Measurements from ENCODE around the gene ABITRAM.
"Not testable (repeated sequence)": the region's sequence is repeated elsewhere in the genome, so short reads cannot be mapped to it uniquely, and the experiment has no call there.

ABITRAM gene, protein sequence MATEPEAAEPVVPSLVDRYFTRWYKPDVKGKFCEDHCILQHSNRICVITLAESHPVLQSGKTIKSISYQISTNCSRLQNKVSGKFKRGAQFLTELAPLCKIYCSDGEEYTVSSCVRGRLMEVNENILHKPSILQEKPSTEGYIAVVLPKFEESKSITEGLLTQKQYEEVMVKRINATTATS

DNA sequence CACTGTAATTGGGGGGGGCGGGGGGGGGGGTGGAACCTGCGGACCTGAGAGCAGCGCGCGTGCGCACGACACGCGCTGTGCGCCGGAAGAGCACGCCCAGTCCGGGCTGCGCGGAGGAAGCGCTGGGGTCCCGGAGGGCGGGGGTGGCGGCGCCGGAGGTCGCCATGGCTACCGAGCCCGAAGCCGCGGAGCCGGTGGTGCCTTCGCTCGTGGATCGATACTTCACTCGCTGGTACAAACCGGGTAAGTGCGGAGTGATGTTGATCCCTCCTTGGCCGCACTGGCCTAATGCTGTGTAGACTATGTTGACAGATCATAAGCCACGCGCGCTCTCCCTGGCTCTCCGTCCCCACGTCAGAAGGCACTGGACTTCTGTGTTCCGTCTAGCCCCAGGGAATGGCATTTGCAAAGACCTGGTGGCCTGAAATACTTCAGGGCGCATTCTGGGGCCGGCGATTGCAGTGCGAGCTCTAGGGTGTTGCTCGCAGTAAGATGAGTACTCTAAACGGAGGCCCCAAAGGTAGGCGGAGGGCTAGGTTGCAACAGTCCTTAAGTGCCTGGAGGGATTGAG is at the start of gene ABITRAM:
ABITRAM (plus strand) TSS at position 78 of the 571 bp plus-strand sequence; CDS start at position 165, 87 bp downstream.
- peak; percentile 89 for DNase-seq

DNA sequence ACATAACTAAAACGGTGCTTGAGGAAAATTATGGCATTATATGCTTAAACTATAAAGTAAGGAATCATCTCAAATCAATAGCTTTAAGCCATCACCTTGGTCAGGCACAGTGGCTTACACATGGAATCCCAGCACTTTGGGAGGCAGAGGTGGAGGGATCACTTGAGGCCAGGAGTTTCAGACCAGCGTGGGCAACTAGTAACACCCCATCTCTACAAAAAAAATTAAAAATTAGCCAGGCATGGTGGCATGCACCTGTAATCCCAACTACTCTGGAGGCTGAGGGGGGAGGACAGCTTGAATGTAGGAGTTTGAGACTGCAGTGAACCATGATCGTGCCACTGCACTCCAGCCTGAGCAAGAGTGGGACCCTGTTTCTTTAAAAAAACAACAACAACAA is 49.5 kb upstream of the ABITRAM start:
- no peak for DNase-seq

DNA sequence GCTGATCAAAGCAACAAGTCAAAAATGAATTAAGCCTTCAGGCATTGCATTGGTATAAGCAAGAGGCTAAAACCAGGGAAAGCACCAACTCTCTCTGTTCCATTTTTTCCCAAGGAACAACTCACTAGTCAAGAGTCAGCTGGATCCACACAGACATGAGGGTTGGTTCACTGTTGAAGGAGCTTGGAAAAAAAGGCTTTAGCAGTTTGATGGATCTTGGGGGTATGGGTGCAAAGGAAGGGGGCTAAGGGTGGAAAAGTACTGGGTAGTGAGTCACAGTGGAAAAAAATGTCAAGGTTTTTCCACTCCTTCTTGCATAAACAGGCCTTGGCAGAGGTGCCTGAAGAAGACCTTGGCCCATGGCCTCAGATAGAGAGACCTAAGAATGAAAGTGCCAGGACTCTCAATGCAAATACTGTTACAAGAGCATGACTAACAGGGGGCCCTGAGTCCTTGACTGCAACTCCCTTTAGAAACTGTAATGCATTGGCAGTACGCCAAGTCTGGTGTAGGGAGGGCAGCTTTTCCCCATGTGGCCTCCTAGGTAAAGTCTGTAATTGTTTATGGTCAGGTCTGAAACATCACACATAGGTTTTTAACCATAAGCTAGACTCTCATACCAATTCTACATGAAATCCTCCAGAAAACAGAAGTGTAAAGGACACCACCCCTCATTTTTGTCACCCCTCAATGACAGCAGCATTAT is 48.4 kb upstream of the ABITRAM start:
- peak; percentile 86 for DNase-seq

DNA sequence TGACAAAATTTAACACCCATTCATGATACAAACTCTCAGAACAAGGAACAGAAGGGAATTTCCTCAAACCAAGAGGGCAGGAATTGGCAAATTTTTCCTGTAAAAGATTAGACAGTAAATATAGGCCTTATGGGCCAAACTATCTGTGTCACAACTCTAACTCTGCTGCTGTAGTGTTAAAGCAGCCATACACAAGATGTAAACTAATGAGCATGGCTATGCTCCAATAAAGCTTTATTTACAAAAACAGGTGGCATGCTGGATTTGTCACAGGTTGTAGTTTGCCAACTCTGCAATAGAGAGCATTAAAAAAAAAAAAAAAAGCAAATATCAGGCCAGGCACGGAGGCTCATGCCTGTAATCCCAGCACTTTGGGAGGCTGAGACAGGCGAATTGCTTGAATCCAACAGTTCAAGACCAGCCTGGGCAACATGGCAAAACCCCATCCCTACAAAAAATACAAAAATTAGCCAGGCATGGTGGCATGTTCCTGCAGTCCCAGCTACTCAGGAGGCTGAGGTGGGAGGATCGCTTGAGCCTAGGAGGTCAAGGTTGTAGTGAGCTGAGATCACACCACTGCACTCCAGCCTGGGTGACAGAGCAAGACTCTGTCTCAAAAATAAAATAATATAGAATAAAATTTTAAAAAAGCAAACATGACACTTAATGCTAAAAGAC is 47.5 kb upstream of the ABITRAM start:
- not testable (repeated sequence) for DNase-seq

DNA sequence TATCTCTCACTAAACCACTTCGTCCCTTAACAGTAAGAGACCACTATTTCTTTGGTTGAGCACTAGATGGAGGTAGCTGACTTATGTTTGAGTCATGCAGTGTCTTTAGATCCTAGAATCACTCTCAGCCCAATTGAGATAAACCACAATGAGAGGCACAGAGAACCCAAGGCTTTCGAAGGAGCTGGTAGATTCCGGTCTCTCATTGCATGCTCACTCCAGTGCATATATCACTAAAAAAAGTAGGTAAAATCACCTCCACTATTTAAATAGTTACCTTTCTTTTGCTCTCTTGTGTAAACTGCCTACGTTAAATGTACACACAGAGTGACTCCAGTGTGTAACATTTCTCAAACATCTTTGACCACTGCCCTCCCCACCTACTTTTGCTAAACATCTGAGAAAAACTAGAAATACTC is 44.5 kb upstream of the ABITRAM start:
- DNase-seq: peak; percentile 9

DNA sequence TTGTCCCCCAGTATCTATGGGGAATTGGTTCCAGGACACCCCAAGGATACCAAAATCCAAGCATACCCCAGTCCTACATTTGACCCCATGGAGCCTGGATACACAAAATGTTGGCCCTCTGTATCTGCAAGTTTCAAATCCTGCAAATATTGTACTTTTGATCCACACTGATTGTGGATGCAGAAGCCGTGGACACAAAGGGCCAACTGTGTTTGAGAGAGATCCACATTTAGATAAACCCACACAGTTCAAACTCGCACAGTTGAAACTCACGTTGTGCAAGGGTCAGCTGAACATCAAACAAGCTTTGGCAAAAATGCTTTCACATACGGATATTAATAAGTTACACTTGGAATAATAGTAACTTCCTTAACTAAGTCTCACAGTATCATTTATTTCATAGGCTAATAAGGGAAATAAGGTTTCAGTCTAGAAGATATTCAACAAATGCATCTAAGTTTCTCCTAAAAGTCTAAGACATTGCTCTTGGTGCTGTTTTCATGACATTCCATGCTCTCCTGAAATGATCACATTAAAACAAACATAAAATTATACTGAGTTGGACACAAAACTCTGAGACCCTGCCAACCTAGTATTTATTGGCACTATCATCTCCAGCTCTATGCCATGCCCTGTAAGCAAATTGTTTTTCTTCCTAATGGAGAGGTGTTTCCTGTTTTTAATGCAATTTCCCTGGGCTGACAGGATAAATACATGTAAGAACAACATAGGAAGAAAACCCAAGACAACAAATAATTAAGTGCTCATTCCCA is 39.8 kb upstream of the ABITRAM start:
- no peak for DNase-seq

DNA sequence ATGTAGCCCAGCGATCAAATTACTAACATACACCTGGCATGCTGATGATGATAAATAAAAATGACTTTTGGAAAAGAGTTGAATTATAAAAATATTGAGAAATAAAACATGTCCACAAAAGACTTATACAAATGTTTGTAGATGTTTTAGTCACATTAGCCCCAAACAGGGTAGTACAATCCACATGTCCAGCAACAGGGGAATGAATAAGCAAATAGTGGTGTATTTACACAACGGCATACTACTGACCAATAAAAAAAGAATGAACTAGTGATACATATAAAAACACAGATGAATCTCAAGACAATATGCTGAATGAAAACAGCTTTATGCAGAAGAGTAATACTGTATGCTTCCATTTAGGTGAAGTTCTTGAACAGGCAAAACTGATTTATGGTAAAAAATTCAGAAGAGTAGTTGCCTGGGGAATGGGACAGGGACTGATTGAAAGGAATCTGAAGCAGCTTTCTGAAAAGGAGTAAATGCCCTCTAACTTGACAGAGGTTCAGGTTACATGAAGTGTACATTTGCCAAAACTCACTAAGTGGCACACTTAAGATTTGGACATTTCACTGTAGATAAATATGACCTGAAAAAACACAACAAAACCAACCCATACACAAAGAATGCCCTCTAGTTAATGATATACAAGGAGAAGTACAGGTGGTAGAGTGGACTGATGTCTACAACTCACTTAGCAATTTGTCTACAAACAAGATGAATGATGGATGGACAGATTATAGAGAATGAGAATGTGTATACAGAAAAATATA is 36.7 kb upstream of the ABITRAM start:
- DNase-seq: no peak

DNA sequence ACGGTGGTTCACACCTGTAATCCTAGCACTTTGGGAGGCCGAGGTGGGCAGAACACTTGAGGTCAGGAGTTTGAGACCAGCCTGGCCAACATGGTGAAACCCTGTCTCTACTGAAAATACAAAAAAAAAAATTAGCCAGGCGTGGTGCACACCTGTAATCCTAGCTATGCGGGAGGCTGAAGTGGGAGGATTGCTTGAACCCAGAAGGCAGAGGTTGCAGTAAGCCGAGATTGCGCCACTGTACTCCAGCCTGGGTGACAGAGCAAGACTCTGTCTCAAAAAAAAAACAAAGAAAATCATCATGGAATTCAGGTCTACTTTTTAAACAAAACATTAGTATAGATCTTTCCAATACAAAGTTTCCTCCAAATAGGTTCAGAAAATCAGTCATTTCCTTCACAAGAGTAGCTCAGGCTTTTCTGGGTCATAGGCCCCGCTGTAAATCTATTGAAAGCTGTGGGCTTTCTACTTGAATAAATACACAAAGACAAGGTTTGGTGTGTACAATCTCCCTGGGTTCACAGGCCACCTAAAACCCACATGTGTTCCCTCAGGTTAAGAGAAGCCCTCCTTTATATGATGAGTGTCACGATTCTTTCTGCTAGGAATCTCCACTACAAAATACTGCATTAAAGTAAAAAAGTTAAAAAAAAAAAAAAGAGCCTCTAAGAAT is 35.0 kb upstream of the ABITRAM start:
- not testable (repeated sequence) for DNase-seq

DNA sequence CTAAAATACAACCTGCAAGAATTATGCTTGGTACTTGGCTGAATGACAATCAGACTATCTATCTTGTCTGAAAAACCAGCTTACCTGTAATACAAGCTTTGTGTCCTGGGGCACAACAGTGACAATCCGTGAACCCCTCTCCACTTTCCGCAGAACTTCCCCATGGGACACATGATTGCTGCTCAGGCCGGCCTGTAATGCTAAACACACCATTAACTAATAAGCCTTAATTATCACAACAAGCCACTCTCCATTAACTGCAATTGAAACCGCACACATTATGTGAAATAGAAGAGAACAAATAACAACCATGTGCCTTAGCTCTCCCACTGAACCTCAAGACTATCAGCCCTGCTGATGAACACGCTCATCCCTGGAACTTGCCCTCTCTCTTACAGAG is 34.0 kb upstream of the ABITRAM start:
- no peak for DNase-seq

DNA sequence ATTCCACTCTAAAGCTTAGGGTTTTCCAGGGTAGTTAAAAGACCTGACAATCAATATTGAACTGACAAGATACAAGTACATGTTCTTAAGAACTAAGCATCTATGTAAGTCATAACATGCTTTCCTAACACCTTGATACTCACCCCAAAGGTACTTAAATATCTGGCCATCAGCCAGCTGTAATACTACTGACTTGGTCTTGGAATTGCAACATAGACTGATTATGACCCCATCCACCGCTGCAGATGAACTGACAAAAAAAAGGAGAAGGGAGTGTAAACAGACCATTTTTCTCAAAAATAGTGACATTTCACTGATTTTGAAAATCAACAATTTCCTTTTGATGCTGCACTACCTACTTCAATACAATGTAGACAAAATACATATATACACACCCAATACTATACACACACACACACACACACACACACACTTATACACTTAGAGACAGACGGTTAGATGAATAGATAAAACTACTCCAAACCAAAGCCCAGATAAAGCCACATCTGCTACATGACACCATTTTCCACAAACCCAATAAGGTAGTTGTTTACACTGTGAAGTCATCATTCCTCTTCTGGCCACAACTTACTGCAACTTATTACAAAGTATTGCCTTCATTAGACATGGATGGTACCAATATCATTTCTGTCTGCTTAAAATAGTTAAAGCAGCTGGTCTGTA is 30.6 kb upstream of the ABITRAM start:
- DNase-seq: no peak

DNA sequence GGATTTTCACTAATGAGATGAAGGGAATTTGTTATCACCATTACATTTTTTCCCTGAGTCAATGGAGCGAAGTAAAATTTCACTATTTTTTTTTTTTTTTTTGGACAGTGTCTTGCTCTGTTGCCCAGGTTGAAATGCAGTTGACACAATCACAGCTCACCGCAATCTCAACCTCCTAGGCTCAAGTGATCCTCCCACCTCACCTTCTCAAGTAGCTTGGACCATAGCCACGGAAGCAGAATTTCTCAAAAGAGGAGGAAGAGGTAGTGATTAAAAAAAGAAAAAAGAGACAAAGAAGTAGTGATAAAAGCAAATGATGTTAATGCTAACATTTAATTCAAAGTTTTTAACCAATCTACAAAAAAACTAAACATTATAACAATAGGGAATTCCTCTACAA is 30.0 kb upstream of the ABITRAM start:
- DNase-seq: no peak

DNA sequence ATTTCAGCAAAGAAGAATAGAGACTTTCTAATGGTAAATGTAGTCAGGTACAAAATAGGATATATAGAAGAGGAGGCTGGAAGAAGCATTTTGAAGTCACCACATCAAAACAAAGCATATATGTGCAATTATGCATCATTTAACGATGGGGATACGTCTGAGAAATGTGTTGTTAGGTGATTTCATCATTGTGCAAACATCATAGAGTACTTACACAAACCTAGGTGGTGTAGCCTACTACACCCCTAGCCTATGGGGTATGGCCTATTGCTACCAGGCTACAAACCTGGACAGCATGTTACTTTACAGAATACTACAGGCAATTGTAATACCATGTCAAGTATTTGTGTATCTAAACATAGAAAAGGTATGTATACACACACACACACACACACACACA is 28.7 kb upstream of the ABITRAM start:
- no peak for DNase-seq

DNA sequence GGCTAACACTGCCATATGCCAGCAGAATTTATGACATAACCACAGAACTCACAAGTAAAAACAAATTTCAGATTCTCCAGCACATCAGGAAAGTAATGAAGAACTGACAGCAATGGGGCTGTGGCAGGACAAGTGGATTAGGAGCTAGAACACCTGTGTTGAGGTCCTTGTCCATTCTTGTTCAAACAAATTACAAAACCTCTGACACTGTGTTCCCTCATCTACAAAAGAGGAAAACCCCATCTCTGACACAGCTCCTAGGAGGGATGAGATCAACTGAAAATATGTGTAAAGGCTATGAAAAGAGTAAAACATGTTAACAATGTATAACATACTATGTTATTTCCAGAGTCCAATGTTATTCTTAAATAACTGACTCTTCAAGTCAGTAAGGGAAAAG is 23.8 kb upstream of the ABITRAM start:
- no peak for DNase-seq

DNA sequence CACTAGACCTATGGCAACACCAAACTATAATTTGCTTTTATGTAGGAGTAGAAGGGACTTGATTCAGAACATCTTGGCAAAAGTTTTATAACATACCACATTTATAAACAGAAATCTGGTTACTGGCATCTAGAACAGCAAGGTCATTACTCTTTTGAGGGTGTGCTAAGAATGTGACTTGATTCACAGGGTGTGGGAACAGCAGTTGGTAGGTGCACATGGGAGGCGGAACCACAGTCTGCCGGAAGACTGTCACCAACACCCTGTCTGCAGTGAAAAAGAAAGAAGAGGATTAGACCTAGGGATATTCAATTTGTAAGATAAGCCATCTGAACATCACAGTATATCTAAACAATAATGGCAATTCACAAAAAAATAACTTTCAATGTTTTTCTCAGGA is 23.3 kb upstream of the ABITRAM start:
- DNase-seq: no peak

DNA sequence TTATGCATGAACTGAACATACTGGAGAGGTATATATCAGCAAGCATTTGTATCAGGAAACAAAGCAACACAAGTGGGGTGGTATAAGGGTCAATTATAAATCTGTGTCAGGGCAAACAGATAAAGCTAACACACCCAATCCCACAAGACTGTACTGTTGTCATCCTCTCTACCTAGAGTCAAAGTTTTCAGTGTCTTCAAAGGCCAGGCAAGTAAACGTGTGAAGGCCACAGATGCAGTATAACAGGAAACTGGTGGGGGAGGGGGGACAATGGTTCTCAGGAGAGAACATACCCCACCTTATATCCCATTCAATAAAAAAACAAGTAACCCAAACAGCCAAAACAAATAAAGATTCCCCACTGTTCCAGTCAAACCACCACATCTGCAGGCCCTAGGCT is 22.4 kb upstream of the ABITRAM start:
- no peak for DNase-seq

DNA sequence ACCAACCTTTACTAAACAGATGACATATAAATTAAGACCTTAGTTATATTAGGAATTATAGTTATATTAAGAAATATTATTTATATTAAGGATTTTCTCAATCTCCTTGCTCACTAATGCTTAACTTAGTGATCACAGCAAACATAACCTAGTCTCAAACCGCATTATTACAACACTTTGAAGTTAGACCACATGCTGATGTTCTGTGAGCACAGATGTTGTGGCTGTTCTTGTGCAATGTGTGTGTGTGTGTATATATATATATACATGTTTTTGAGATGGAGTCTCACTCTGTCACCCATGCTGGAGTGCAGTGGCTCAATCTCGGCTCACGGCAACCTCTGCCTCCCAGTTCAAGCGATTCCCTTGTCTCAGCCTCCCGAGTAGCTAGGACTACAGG is 20.8 kb upstream of the ABITRAM start:
- no peak for DNase-seq

DNA sequence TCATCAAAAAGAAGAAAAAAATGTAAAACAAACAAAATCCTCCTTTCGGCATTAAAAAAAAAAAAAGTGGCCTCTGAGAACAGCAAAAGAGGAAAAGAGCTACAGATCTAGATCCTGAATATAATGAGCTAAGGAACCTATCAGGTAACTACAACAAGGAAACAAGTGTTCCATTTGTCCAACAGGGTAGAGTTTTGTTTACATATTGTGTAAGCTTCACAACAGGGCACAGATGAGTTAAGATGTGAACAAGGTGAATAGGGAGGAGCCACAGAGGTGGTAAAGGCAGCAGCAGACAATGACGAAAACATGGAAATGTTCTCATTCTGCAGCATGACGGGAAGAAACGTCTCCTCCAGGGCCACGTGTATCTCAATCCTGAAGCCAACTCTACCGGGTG is 14.7 kb upstream of the ABITRAM start:
- no peak for DNase-seq

DNA sequence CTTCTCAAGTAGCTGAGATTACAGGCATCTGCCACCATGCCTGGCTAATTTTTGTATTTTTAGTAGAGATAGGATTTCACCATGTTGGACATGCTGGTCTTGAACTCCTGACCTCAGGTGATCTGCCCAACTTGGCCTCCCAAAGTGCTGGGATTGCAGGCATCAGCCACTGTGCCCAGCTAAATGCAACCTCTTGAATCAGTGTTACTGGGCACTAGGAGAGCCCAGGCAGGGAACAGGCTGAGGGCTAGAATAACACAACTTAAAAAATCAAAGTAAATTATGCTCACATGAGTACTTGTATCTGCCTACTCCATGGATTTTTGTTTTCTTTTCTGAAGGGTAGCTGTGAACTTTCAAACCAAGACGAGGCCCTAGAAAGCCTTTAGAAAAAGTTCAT is 13.8 kb upstream of the ABITRAM start:
- not testable (repeated sequence) for DNase-seq

DNA sequence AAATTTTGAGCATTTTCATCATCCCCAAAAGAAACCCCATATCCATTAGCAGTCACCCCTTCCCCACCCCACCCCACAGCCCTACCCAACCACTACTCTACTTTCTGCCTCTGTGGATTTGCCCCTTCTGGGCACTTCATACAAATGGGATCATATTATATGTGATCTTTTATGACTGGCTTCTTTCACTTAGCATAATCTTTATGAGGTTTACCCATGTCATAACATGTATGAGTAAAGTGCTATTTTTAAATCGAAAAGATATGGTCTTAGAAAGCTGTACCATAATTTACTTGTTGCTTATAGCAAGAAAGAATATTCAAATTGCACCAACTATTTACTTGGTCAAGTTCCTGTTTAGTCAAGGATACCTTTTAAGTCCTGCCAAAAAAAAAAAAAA is 13.0 kb upstream of the ABITRAM start:
- no peak for DNase-seq

DNA sequence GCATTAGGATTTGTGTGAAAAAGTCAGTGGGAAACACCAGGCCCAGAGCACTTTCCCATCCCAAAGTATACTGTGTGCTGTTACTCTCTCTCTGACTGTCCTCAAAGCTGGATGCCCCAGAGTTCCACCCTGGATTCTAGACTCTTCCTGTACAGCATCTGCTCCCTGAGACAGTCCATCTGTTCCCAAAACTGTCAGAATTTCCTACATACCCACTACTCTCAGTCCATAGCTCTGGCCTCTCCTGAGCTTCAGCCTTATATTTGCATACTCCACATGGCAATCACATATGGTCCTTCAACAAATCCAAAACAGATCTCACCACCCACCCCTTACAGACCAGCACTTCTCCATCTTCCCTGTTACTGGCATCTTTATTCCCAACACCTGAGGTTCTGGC is 9.7 kb upstream of the ABITRAM start:
- no peak for DNase-seq

DNA sequence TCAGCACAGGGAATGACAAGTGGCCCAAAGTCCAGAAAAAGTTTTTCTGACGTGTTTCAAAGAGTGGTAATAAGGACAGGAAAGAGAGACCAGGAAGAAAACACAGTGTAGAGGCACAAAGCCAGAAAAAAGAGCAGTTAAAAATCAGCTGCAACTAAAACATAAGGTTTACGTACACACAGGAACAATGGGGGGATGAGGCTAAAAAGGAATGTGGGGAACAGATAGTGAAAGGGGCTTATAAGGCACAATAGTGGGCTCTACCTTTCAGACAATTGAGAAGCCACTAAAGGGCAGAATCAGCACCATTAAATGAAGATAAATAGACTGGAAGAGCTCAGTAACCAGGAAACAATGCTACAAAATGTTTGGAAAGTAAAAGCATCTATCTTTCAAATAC is 5.8 kb upstream of the ABITRAM start:
- no peak for DNase-seq

All from NCI-H748 treated with DMSO at 0.1 percent for 48 hours (cell line).